Endothelial cell of umbilical vein (primary cell): ENCODE results near the gene IRF2. TPM values are rescaled to one million over a fixed set of nuclear protein-coding genes. Genes with fewer than 3 reads are reported as not detected.
A peak's percentile ranks its signal among the peaks of the same experiment; 100 is the strongest.

ENCODE experiments used
- BruUV-seq: library from RNA; stranded (reverse); fragments of 400-500 nt; replicated peaks from 2 replicates; lab custom pipeline; 2021; lab: Mats Ljungman, UMichigan
- CTCF ChIA-PET: fragments of 300-600, 350-600 bp; sonication (Branson Sonifier 250); formaldehyde crosslinking; loops from one replicate; lab custom pipeline; 2021; ENCODE audit warnings: antibody characterized with exemption, inconsistent platforms; lab: Charles Lee
- POLR2A ChIA-PET: fragments of 300-600, 350-600 bp; sonication (Branson Sonifier 250); formaldehyde crosslinking; loops from one replicate; lab custom pipeline; 2021; ENCODE audit warnings: antibody characterized with exemption, inconsistent platforms; lab: Charles Lee
- DNase-seq: peaks from one replicate; pipeline ENCODE4 v3.0.0-alpha.2; 2011; ENCODE audit warnings: low read depth, low spot score
- FAIRE-seq: peaks from 2 replicates; lab custom pipeline; 2011; peaks lifted over from hg19 to GRCh38; lab: Jason Lieb, UNC
- H2AFZ ChIP-seq: 2 replicates; pipeline ENCODE4 v1.6.0; 2012; ENCODE audit warnings: low read depth, low read length, control low read depth, inconsistent platforms
- H3K27ac ChIP-seq: 2 replicates; pipeline ENCODE4 v1.5.1; 2011; ENCODE audit warnings: low read depth, mild to moderate bottlenecking, control low read depth, low read length, moderate library complexity; ENCODE audit not compliant: insufficient read depth
- H3K27me3 ChIP-seq, 2 experiments: 2 replicates each; pipeline versions ENCODE4 v1.6.0 to v1.6.1; 2011; ENCODE audit warnings: low read length in 2 of 2, mixed read lengths in 1 of 2; ENCODE audit not compliant: control insufficient read depth in 2 of 2, insufficient read depth in 2 of 2
- H3K36me3 ChIP-seq, 2 experiments: 2 replicates in 1 of 2; 3 replicates in 1 of 2; pipeline ENCODE4 v1.5.1; 2011; ENCODE audit warnings: low read length in 2 of 2, mild to moderate bottlenecking in 1 of 2, moderate library complexity in 1 of 2; ENCODE audit not compliant: control insufficient read depth in 2 of 2, insufficient read depth in 2 of 2; ENCODE audit errors: extremely low read depth in 1 of 2
- H3K4me1 ChIP-seq: 3 replicates; pipeline ENCODE4 v1.5.1; 2011; ENCODE audit warnings: mild to moderate bottlenecking, low read length; ENCODE audit not compliant: control insufficient read depth, insufficient read depth; ENCODE audit errors: extremely low read depth
- H3K4me2 ChIP-seq: 2 replicates; pipeline ENCODE4 v1.6.1; 2011; ENCODE audit warnings: low read length, control low read depth, mixed read lengths; ENCODE audit not compliant: insufficient read depth
- H3K4me3 ChIP-seq, 3 experiments: fragments of 200-600 bp in 1 of 3; sonication (generic), shearing (Covaris generic) in 1 of 3; replicated peaks in 1 of 3; 2 replicates each; pipeline ENCODE4 v1.5.1; 2011 to 2016; ENCODE audit warnings: control low read depth in 3 of 3, low read length in 3 of 3, mild to moderate bottlenecking in 2 of 3, inconsistent platforms in 1 of 3, low read depth in 1 of 3, moderate library complexity in 1 of 3; ENCODE audit not compliant: insufficient read depth in 1 of 3
- H3K79me2 ChIP-seq: 2 replicates; pipeline ENCODE4 v1.6.0; 2012; ENCODE audit warnings: low read length, inconsistent platforms; ENCODE audit not compliant: control insufficient read depth, insufficient read depth
- H3K9ac ChIP-seq: replicated peaks from 2 replicates; pipeline ENCODE3; 2011; ENCODE audit warnings: low read length, control low read depth; ENCODE audit not compliant: insufficient read depth; ENCODE audit errors: extremely low read depth
- H3K9me1 ChIP-seq: replicated peaks from 3 replicates; pipeline ENCODE4 v1.6.0; 2011; ENCODE audit warnings: mild to moderate bottlenecking, low read length; ENCODE audit not compliant: control insufficient read depth, insufficient read depth; ENCODE audit errors: extremely low read depth
- H3K9me3 ChIP-seq: replicated peaks from 2 replicates; pipeline ENCODE4 v1.5.1; 2012; ENCODE audit warnings: low read length, inconsistent platforms; ENCODE audit not compliant: control insufficient read depth, insufficient read depth
- H4K20me1 ChIP-seq: replicated peaks from 2 replicates; pipeline ENCODE3; 2011; ENCODE audit warnings: mild to moderate bottlenecking, low read length; ENCODE audit not compliant: control insufficient read depth, insufficient read depth; ENCODE audit errors: extremely low read depth
- CTCF ChIP-seq, 2 donors: IDR thresholded peaks; 1 replicate in 1 of 2; 2 replicates in 1 of 2; pipeline ENCODE4 v1.5.1; 2011; ENCODE audit warnings: low read length in 2 of 2, mild to moderate bottlenecking in 2 of 2, moderate library complexity in 2 of 2, control low read depth in 1 of 2, inconsistent platforms in 1 of 2, low read depth in 1 of 2; ENCODE audit not compliant: insufficient read depth in 1 of 2; ENCODE audit errors: extremely low read depth in 1 of 2
- EZH2 ChIP-seq: IDR thresholded peaks from 2 replicates; pipeline ENCODE4 v1.6.1; 2012; ENCODE audit warnings: borderline replicate concordance, low read depth, mild to moderate bottlenecking, moderate library complexity, low read length, inconsistent platforms; ENCODE audit not compliant: severe bottlenecking
- FOS ChIP-seq: IDR thresholded peaks from 2 replicates; pipeline ENCODE4 v1.6.1; 2011; ENCODE audit warnings: mild to moderate bottlenecking, low read length, moderate library complexity, borderline replicate concordance; ENCODE audit not compliant: insufficient read depth
- GATA2 ChIP-seq: IDR thresholded peaks from 2 replicates; pipeline ENCODE4 v1.7.0; 2011; ENCODE audit warnings: low read depth, mild to moderate bottlenecking, moderate library complexity, mixed read lengths, low read length; ENCODE audit not compliant: insufficient read length, insufficient read depth
- JUN ChIP-seq: IDR thresholded peaks from 2 replicates; pipeline ENCODE4 v1.6.1; 2011; ENCODE audit warnings: borderline replicate concordance, low read depth; ENCODE audit not compliant: insufficient read length, insufficient read depth
- MYC ChIP-seq: IDR thresholded peaks from one replicate; pipeline ENCODE4 v1.6.1; 2011; ENCODE audit warnings: mild to moderate bottlenecking, low read depth, low read length
- POLR2A ChIP-seq: IDR thresholded peaks from 2 replicates; pipeline ENCODE4 v1.6.1; 2012; ENCODE audit warnings: low read depth, mild to moderate bottlenecking, control low read depth, low read length
- POLR2AphosphoS5 ChIP-seq: IDR thresholded peaks from 2 replicates; pipeline ENCODE4 v1.6.1; 2012; ENCODE audit warnings: low read depth, mild to moderate bottlenecking, control low read depth, low read length, moderate library complexity; ENCODE audit not compliant: insufficient read depth
- dilution Hi-C: fragments of 300-500 bp; cut with MboI; formaldehyde crosslinking; loops from one replicate; pipeline ENCODE4 v1.15.0; 2019; ENCODE audit warnings: low sequenced_read_pairs; ENCODE audit not compliant: extremely low pct_ligation_motif_present
- intact Hi-C: fragments of 100-400 bp; cut with micrococcal nuclease; formaldehyde crosslinking; loops from one replicate; pipeline ENCODE4 v1.10.0; 2022
- polyA plus RNA-seq, 4 experiments: library from polyadenylated mRNA; depleted of rRNA in 3 of 4; stranded (reverse) in 3 of 4; unstranded in 1 of 4; fragments of >200 nt; gene quantifications; 2 replicates each; pipeline versions ENCODE4 v1.2.1 to v1.2.3, GENCODE V29; 2011 to 2012; ENCODE audit warnings: missing spikeins in 1 of 4
- total RNA-seq: library from RNA; stranded (reverse); gene quantifications from 2 replicates; pipeline ENCODE4 v1.2.3, GENCODE V29; 2021
- TF ChIP-seq, protein P1 (sequence below): IDR thresholded peaks from 2 replicates; pipeline ENCODE4 v1.6.1; 2011; ENCODE audit not compliant: insufficient read depth, insufficient read length

IRF2 gene
- total and polyA plus RNA-seq, 2 donors (not counting 3 experiments of a cell fraction or from before 2014, with no cell fraction given): 26.9 to 27.6 TPM

DNA sequence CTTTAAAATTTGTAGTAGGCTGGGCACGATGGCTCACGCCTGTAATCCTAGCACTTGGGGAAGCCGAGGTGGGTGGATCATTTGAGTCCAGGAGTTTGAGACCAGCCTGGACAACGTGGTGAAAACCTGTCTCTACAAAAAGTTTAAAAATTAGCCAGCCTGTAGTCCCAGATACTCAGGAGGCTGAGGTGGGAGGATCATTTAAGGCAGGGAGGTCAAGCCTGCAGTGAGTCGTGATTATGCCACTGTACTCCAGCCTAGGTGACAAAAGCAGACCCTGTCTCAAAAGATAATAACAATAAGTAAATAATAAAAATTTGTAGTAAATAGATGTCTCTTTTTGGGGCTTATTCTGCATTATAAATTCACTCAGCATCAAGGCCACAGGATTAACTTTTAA lies 118.5 kb downstream of the IRF2 start:
- POLR2A ChIA-PET: no interaction called here
- H3K9ac ChIP-seq: no peak overlapping the region
- H3K79me2 ChIP-seq: no peaks in the 10 kb centered on the region
- no peak overlapping the region for H3K4me3 ChIP-seq
- dilution Hi-C loops (no loop called here), intact Hi-C loops (loop anchor here (1.0 kb wide), 7 partner anchors 15 to 182 kb away; partner anchors contain the start of gene IRF2)
- no peaks in the 10 kb centered on the region for H3K9me1 ChIP-seq
- no peaks in the 10 kb centered on the region for H4K20me1 ChIP-seq
- no TSS peak for BruUV-seq
- peak overlapping the region; percentile 70 for H3K27ac ChIP-seq
- H3K4me2 ChIP-seq: peak overlapping the region; percentile 76
- CTCF ChIA-PET: no interaction called here
- no peak for FAIRE-seq
- DNase-seq: no peak
- TF ChIP-seq FOS: no peak
- TF ChIP-seq EZH2: no peak
- TF ChIP-seq MYC: no peak
- no peak for TF ChIP-seq JUN
- TF ChIP-seq, protein P1, sequence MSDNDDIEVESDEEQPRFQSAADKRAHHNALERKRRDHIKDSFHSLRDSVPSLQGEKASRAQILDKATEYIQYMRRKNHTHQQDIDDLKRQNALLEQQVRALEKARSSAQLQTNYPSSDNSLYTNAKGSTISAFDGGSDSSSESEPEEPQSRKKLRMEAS: no peak
- no peak for TF ChIP-seq CTCF (IDR thresholded peaks at IDR 0.05; ENCODE audit: extremely low read depth in 1 of 2, insufficient read depth in 1 of 2, low read depth in 1 of 2, low read length in 2 of 2)
- no peak for TF ChIP-seq GATA2
- TF ChIP-seq POLR2AphosphoS5: no peak
- TF ChIP-seq POLR2A: no peak
- no peak overlapping the region for H2AFZ ChIP-seq
- H3K4me1 ChIP-seq: peaks cover 13% of the 10 kb centered on the region
- no peaks in the 10 kb centered on the region for H3K36me3 ChIP-seq
- H3K9me3 ChIP-seq: no peaks in the 10 kb centered on the region
- no peaks in the 10 kb centered on the region for H3K27me3 ChIP-seq
